NCI-H2107 treated with DMSO at 0.1 percent for 48 hours (cell line): ENCODE results near the gene TYK2.

ENCODE experiments used
- DNase-seq: peaks from one replicate; lab custom pipeline; 2025; ENCODE audit not compliant: unreplicated experiment; lab: John Stamatoyannopoulos, UW

Gene TYK2

GRCh38 chr19:10317045-10317856 is 63.1 kb downstream of the TYK2 start:
- DNase-seq: no peak

GRCh38 chr19:10316229-10317044 is 63.9 kb downstream of the TYK2 start:
- DNase-seq: no peak

- DNase-seq: peak; percentile 73
Measured at GRCh38 chr19:10315335-10316214, 64.8 kb downstream of the TYK2 start, which contains the start of gene FDX2. FDX2 (minus strand) TSS chr19:10316015; CDS start chr19:10315996, 19 bp downstream.

GRCh38 chr19:10309423-10309822 is 70.9 kb downstream of the TYK2 start, which contains the start of gene ZGLP1:
ZGLP1 (minus strand) TSS chr19:10309815.
- no peak for DNase-seq

- no peak for DNase-seq
Measured at GRCh38 chr19:10306327-10306726, 74.0 kb downstream of the TYK2 start.

GRCh38 chr19:10305139-10305806 is 75.1 kb downstream of the TYK2 start:
- no peak for DNase-seq
